ENCODE measurements around the gene C6orf52.

The C6orf52 gene

GRCh38 chr6:10630178-10630577 is 64.2 kb downstream of the C6orf52 start:
- H3K4me3 ChIP-seq (replicated peaks; ENCODE audit: low read depth, low read length), result no peak overlapping the region
- TF ChIP-seq, protein P1, sequence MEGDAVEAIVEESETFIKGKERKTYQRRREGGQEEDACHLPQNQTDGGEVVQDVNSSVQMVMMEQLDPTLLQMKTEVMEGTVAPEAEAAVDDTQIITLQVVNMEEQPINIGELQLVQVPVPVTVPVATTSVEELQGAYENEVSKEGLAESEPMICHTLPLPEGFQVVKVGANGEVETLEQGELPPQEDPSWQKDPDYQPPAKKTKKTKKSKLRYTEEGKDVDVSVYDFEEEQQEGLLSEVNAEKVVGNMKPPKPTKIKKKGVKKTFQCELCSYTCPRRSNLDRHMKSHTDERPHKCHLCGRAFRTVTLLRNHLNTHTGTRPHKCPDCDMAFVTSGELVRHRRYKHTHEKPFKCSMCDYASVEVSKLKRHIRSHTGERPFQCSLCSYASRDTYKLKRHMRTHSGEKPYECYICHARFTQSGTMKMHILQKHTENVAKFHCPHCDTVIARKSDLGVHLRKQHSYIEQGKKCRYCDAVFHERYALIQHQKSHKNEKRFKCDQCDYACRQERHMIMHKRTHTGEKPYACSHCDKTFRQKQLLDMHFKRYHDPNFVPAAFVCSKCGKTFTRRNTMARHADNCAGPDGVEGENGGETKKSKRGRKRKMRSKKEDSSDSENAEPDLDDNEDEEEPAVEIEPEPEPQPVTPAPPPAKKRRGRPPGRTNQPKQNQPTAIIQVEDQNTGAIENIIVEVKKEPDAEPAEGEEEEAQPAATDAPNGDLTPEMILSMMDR (IDR thresholded peaks at IDR 0.05; ENCODE audit: low read depth, low read length, missing control alignments), result no peak
- DNase-seq (ENCODE audit: extremely low read depth, low read depth), result no peak

DNA sequence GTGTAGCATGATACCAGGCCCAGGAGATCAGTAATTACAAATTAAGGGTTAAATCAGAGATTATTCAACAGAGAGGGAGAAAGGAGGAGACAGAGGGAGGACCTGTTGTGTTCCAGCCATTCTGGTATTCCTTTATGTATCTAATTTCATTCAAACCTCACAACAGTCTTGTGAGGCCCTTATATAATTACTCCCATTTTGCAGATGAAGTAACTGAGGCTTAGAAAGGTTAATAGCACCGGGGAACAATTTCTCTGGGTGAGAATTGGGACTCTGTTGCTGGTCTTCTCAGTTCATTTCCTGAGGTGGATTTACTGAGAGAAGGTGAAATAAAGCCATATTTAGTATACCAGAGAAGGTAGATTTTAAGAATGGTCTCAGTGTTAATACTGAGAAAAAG is 66.6 kb downstream of the C6orf52 start:
- TF ChIP-seq, protein P1 (IDR thresholded peaks at IDR 0.05; ENCODE audit: low read depth, low read length, missing control alignments), result no peak
- DNase-seq (ENCODE audit: extremely low read depth, low read depth), result no peak
- no peak overlapping the region for H3K4me3 ChIP-seq (replicated peaks; ENCODE audit: low read depth, low read length)

GRCh38 chr6:10626154-10626741 is 68.2 kb downstream of the C6orf52 start:
- TF ChIP-seq, protein P1 (IDR thresholded peaks at IDR 0.05; ENCODE audit: low read depth, low read length, missing control alignments), result no peak

GRCh38 chr6:10624836-10625235 is 69.6 kb downstream of the C6orf52 start:
- TF ChIP-seq, protein P1 (IDR thresholded peaks at IDR 0.05; ENCODE audit: low read depth, low read length, missing control alignments), result no peak
- no peak overlapping the region for H3K4me3 ChIP-seq (replicated peaks; ENCODE audit: low read depth, low read length)
- no peak for DNase-seq (ENCODE audit: extremely low read depth, low read depth)

More at GRCh38 chr6:10626154-10626741, 68.2 kb downstream of the C6orf52 start:
- H3K4me3 ChIP-seq (replicated peaks; ENCODE audit: low read depth, low read length), result no peak overlapping the region
- no peak for DNase-seq (ENCODE audit: extremely low read depth, low read depth)

GRCh38 chr6:10621847-10622246 is 72.6 kb downstream of the C6orf52 start:
- DNase-seq (ENCODE audit: extremely low read depth, low read depth), result no peak
- H3K4me3 ChIP-seq (replicated peaks; ENCODE audit: low read depth, low read length), result no peak overlapping the region
- TF ChIP-seq, protein P1 (IDR thresholded peaks at IDR 0.05; ENCODE audit: low read depth, low read length, missing control alignments), result no peak

All from HFF-Myc (cell line).